GM12872 (cell line): ENCODE data around the gene ABCD4.

Experiments
- CTCF ChIP-seq: IDR thresholded peaks from 3 replicates; pipeline ENCODE4 v1.5.1; 2011; ENCODE audit warnings: low read depth, mild to moderate bottlenecking, low read length, moderate library complexity; ENCODE audit not compliant: insufficient read depth

Gene ABCD4

GRCh38 chr14:74262076-74262475 is 40.7 kb downstream of the ABCD4 start:
- no peak for TF ChIP-seq CTCF

GRCh38 chr14:74261288-74261687 is 41.4 kb downstream of the ABCD4 start:
- TF ChIP-seq CTCF, result no peak

GRCh38 chr14:74260525-74261233 is 42.1 kb downstream of the ABCD4 start:
- no peak for TF ChIP-seq CTCF

- no peak for TF ChIP-seq CTCF
Observed at GRCh38 chr14:74259513-74259912, 43.2 kb downstream of the ABCD4 start.

GRCh38 chr14:74258764-74259035 is 44.0 kb downstream of the ABCD4 start:
- TF ChIP-seq CTCF, result no peak

GRCh38 chr14:74257941-74258763 is 44.6 kb downstream of the ABCD4 start:
- no peak for TF ChIP-seq CTCF

GRCh38 chr14:74257078-74257940 is 45.4 kb downstream of the ABCD4 start:
- peak; percentile 86 for TF ChIP-seq CTCF
